HG03565 (cell line): ENCODE results near the gene FAM163A.
"Not testable (repeated sequence)": the region's sequence is repeated elsewhere in the genome, so short reads cannot be mapped to it uniquely, and the experiment has no call there.

Experiments
- ATAC-seq: cut with Tn5 transposase; IDR thresholded peaks from one replicate; pipeline ENCODE4 v1.9.1; 2021; ENCODE audit warnings: mild to moderate bottlenecking, moderate library complexity; ENCODE audit not compliant: unreplicated experiment

The FAM163A gene

GRCh38 chr1:179786815-179787685, 44.0 kb downstream of the FAM163A start:
- no peak for ATAC-seq

GRCh38 chr1:179788259-179788658, 45.2 kb downstream of the FAM163A start:
- ATAC-seq = no peak

GRCh38 chr1:179793281-179793680, 50.2 kb downstream of the FAM163A start:
- ATAC-seq = no peak

- no peak for ATAC-seq
These were observed 51.1 kb downstream of the FAM163A start for GRCh38 chr1:179794146-179794545.

- no peak for ATAC-seq
These were observed 51.6 kb downstream of the FAM163A start for GRCh38 chr1:179794669-179795068.

- no peak for ATAC-seq
These were observed 55.2 kb downstream of the FAM163A start for GRCh38 chr1:179798213-179798863.

GRCh38 chr1:179798864-179799516, 55.9 kb downstream of the FAM163A start:
- ATAC-seq = no peak

GRCh38 chr1:179800481-179800880, 57.4 kb downstream of the FAM163A start:
- ATAC-seq = no peak

- no peak for ATAC-seq
These were observed 60.0 kb downstream of the FAM163A start for GRCh38 chr1:179803104-179803503.

GRCh38 chr1:179803918-179804317, 60.8 kb downstream of the FAM163A start:
- no peak for ATAC-seq

GRCh38 chr1:179804417-179804816, 61.3 kb downstream of the FAM163A start:
- ATAC-seq = not testable (repeated sequence)

GRCh38 chr1:179805291-179806195, 62.5 kb downstream of the FAM163A start:
- no peak for ATAC-seq

- no peak for ATAC-seq
These were observed 63.2 kb downstream of the FAM163A start for GRCh38 chr1:179806333-179806732.

- no peak for ATAC-seq
These were observed 64.2 kb downstream of the FAM163A start for GRCh38 chr1:179807291-179807690.

GRCh38 chr1:179807691-179808485, 64.8 kb downstream of the FAM163A start:
- ATAC-seq = no peak

GRCh38 chr1:179808503-179808902, 65.4 kb downstream of the FAM163A start:
- no peak for ATAC-seq

- peak; percentile 47 for ATAC-seq
These were observed 66.6 kb downstream of the FAM163A start for GRCh38 chr1:179809506-179810366.

GRCh38 chr1:179810367-179810715, 67.2 kb downstream of the FAM163A start:
- no peak for ATAC-seq
